Astrocyte (in vitro differentiated cells and primary cell): ENCODE results near the gene SUPT6H. TPM values are rescaled to one million over a fixed set of nuclear protein-coding genes. Genes with fewer than 3 reads are reported as not detected.
"Not testable (repeated sequence)": the region's sequence is repeated elsewhere in the genome, so short reads cannot be mapped to it uniquely, and the experiment has no call there.

Experiments
- DNase-seq: peaks from one replicate; pipeline ENCODE4 v3.0.0-alpha.2; 2010; ENCODE audit warnings: low read depth
- FAIRE-seq: peaks from 2 replicates; lab custom pipeline; 2011; peaks lifted over from hg19 to GRCh38; lab: Jason Lieb, UNC
- H2AFZ ChIP-seq: 2 replicates; pipeline ENCODE4 v1.6.0; 2012; ENCODE audit warnings: low read depth, low read length, inconsistent platforms
- H3K27ac ChIP-seq: 2 replicates; pipeline ENCODE4 v1.5.1; 2011; ENCODE audit warnings: low read depth, low read length, inconsistent platforms
- H3K27me3 ChIP-seq: 2 replicates; pipeline ENCODE4 v1.6.0; 2011; ENCODE audit warnings: low read length, inconsistent platforms; ENCODE audit not compliant: insufficient read depth
- H3K36me3 ChIP-seq: 2 replicates; pipeline ENCODE4 v1.5.1; 2011; ENCODE audit warnings: low read length, inconsistent platforms; ENCODE audit not compliant: insufficient read depth
- H3K4me1 ChIP-seq: 2 replicates; pipeline ENCODE4 v1.5.1; 2011; ENCODE audit warnings: low read length, inconsistent platforms; ENCODE audit not compliant: insufficient read depth
- H3K4me2 ChIP-seq: 2 replicates; pipeline ENCODE4 v1.6.0; 2012; ENCODE audit warnings: low read length, inconsistent platforms
- H3K4me3 ChIP-seq: 2 replicates; pipeline ENCODE4 v1.5.1; 2011; ENCODE audit warnings: low read depth, mild to moderate bottlenecking, low read length, inconsistent platforms; ENCODE audit not compliant: insufficient read depth
- H3K79me2 ChIP-seq: 2 replicates; pipeline ENCODE4 v1.6.0; 2012; ENCODE audit warnings: mild to moderate bottlenecking, low read length, inconsistent platforms; ENCODE audit not compliant: insufficient read depth
- H3K9ac ChIP-seq: 2 replicates; pipeline ENCODE4 v1.6.0; 2012; ENCODE audit warnings: mild to moderate bottlenecking, low read length, inconsistent platforms
- H3K9me3 ChIP-seq: 2 replicates; pipeline ENCODE4 v1.5.1; 2012; ENCODE audit warnings: low read depth, mild to moderate bottlenecking, low read length, inconsistent platforms; ENCODE audit not compliant: insufficient read depth
- H4K20me1 ChIP-seq: 2 replicates; pipeline ENCODE4 v1.6.0; 2012; ENCODE audit warnings: low read length, inconsistent platforms; ENCODE audit not compliant: insufficient read depth
- H3K27ac Mint-ChIP-seq: one replicate; pipeline ENCODE4 v1.8.0; 2021; ENCODE audit warnings: mild to moderate bottlenecking, mixed read lengths; ENCODE audit not compliant: unreplicated experiment
- H3K27me3 Mint-ChIP-seq: one replicate; pipeline ENCODE4 v1.8.0; 2021; ENCODE audit warnings: low read depth, mixed read lengths; ENCODE audit not compliant: unreplicated experiment
- H3K36me3 Mint-ChIP-seq: one replicate; pipeline ENCODE4 v1.8.0; 2021; ENCODE audit warnings: low read depth, mixed read lengths; ENCODE audit not compliant: unreplicated experiment
- H3K4me1 Mint-ChIP-seq: one replicate; pipeline ENCODE4 v1.8.0; 2021; ENCODE audit warnings: low read depth, mixed read lengths; ENCODE audit not compliant: unreplicated experiment
- H3K4me3 Mint-ChIP-seq: one replicate; pipeline ENCODE4 v1.8.0; 2021; ENCODE audit warnings: mild to moderate bottlenecking, moderate library complexity, mixed read lengths; ENCODE audit not compliant: unreplicated experiment
- H3K9me3 Mint-ChIP-seq: one replicate; pipeline ENCODE4 v1.8.0; 2021; ENCODE audit warnings: mild to moderate bottlenecking, mixed read lengths; ENCODE audit not compliant: unreplicated experiment
- CTCF ChIP-seq: IDR thresholded peaks from 2 replicates; pipeline ENCODE4 v1.5.1; 2011; ENCODE audit warnings: low read depth, mild to moderate bottlenecking, inconsistent platforms, low read length, moderate library complexity; ENCODE audit not compliant: insufficient read depth
- EZH2 ChIP-seq: IDR thresholded peaks from 2 replicates; pipeline ENCODE4 v1.6.1; 2012; ENCODE audit warnings: mild to moderate bottlenecking, low read length, inconsistent platforms; ENCODE audit not compliant: insufficient read depth
- total RNA-seq: library from RNA; stranded (reverse); gene quantifications from 2 replicates; pipeline ENCODE4 v1.2.1, GENCODE V29; 2021

The SUPT6H gene
- total RNA-seq, 1 donor from 2014 or later = 95.9 TPM

GRCh38 chr17:28734712-28735241, 72.8 kb downstream of the SUPT6H start:
- no peak for DNase-seq
- no peak for FAIRE-seq
- Mint-ChIP-seq H3K9me3 (peaks cover 8% of the 10 kb centered on the region), H3K4me3 (no peak overlapping the region), H3K27ac (no peak overlapping the region), H3K36me3 (peaks cover 15% of the 10 kb centered on the region), H3K27me3 (no peaks in the 10 kb centered on the region), H3K4me1 (no peaks in the 10 kb centered on the region)
- Histone ChIP-seq H3K36me3 (no peaks in the 10 kb centered on the region), H4K20me1 (no peaks in the 10 kb centered on the region), H3K9ac (no peak overlapping the region), H3K4me1 (no peaks in the 10 kb centered on the region), H2AFZ (no peak overlapping the region), H3K79me2 (no peaks in the 10 kb centered on the region), H3K27ac (no peak overlapping the region), H3K9me3 (no peaks in the 10 kb centered on the region), H3K27me3 (no peaks in the 10 kb centered on the region), H3K4me3 (no peak overlapping the region), H3K4me2 (no peak overlapping the region)
- TF ChIP-seq EZH2 (no peak), CTCF (no peak)

GRCh38 chr17:28735242-28735722, 73.3 kb downstream of the SUPT6H start:
- Mint-ChIP-seq H3K4me3 (no peak overlapping the region), H3K36me3 (peaks cover 15% of the 10 kb centered on the region), H3K4me1 (no peaks in the 10 kb centered on the region), H3K27me3 (no peaks in the 10 kb centered on the region), H3K9me3 (peaks cover 11% of the 10 kb centered on the region), H3K27ac (no peak overlapping the region)
- Histone ChIP-seq H4K20me1 (no peaks in the 10 kb centered on the region), H3K9ac (no peak overlapping the region), H3K4me1 (no peaks in the 10 kb centered on the region), H3K79me2 (no peaks in the 10 kb centered on the region), H3K36me3 (no peaks in the 10 kb centered on the region), H3K27me3 (no peaks in the 10 kb centered on the region), H3K27ac (no peak overlapping the region), H3K4me2 (no peak overlapping the region), H3K9me3 (peaks cover 1% of the 10 kb centered on the region), H2AFZ (no peak overlapping the region), H3K4me3 (no peak overlapping the region)
- TF ChIP-seq CTCF (no peak), EZH2 (no peak)
- no peak for DNase-seq
- no peak for FAIRE-seq

GRCh38 chr17:28735913-28736769, 74.1 kb downstream of the SUPT6H start:
- H3K79me2 ChIP-seq, H3K27me3 ChIP-seq, FAIRE-seq, H3K4me2 ChIP-seq, H3K4me3 ChIP-seq, H3K4me1 Mint-ChIP-seq, H3K27ac Mint-ChIP-seq, H3K27me3 Mint-ChIP-seq, H3K4me1 ChIP-seq, H4K20me1 ChIP-seq, H3K4me3 Mint-ChIP-seq, H2AFZ ChIP-seq, H3K27ac ChIP-seq, DNase-seq, H3K9me3 ChIP-seq, H3K9ac ChIP-seq, H3K36me3 ChIP-seq: not testable (repeated sequence)
- Mint-ChIP-seq H3K36me3 (peaks cover 22% of the 10 kb centered on the region), H3K9me3 (peaks cover 11% of the 10 kb centered on the region)
